Measurements from ENCODE around the gene SFTA2. TPM values are rescaled to one million over a fixed set of nuclear protein-coding genes. Genes with fewer than 3 reads are reported as not detected.

Gene SFTA2
- polyA plus RNA-seq, 3 donors: not detected

GRCh38 chr6:30890646-30891449 lies 41.1 kb downstream of the SFTA2 start:
- H3K36me3 Mint-ChIP-seq: no peaks in the 10 kb centered on the region
- intact Hi-C loops (cut with micrococcal nuclease): no loop called here
- H3K9me3 Mint-ChIP-seq: no peaks in the 10 kb centered on the region
- H3K36me3 ChIP-seq (replicated peaks in 1 of 2; ENCODE audit: control insufficient read depth in 1 of 2, insufficient read depth in 2 of 2, low read length in 2 of 2): no peaks in the 10 kb centered on the region
- no peaks in the 10 kb centered on the region for H4K20me1 ChIP-seq (ENCODE audit: insufficient read depth, low read length)
- H3K27me3 Mint-ChIP-seq (ENCODE audit: low read depth in 3 of 3): peaks cover 4 to 23% (median 13%) of the 10 kb centered on the region in 3 donors
- no peak overlapping the region for H3K4me3 Mint-ChIP-seq
- no peaks in the 10 kb centered on the region for H3K9me3 ChIP-seq (replicated peaks in 1 of 2; ENCODE audit: control insufficient read depth in 1 of 2, insufficient read depth in 1 of 2, low read length in 2 of 2)
- H3K4me3 ChIP-seq (replicated peaks in 1 of 3; ENCODE audit: low read depth in 2 of 3, low read length in 3 of 3): no peak overlapping the region
- no peak overlapping the region for H3K27ac ChIP-seq (ENCODE audit: low read depth in 1 of 2, low read length in 2 of 2)
- no peak overlapping the region for H3K9ac ChIP-seq (ENCODE audit: insufficient read depth, low read length, poor library complexity, severe bottlenecking)
- peaks cover 3% of the 10 kb centered on the region for H3K4me1 Mint-ChIP-seq
- H3K4me2 ChIP-seq (replicated peaks; ENCODE audit: extremely low read depth, low read length, poor library complexity, severe bottlenecking): no peak overlapping the region
- H3K27ac Mint-ChIP-seq: peak overlapping the region in 1 of 7 donors; percentile 41
- TF ChIP-seq CTCF (IDR thresholded peaks at IDR 0.05): no peak
- WGBS (ENCODE audit: insufficient coverage): 97% methylated on average over 9 of the region's 12 CpGs
- H3K79me2 ChIP-seq (ENCODE audit: insufficient read depth, low read length): no peaks in the 10 kb centered on the region
- no peaks in the 10 kb centered on the region for H3K4me1 ChIP-seq (ENCODE audit: control insufficient read depth in 1 of 2, insufficient read depth in 2 of 2, low read length in 2 of 2)
- H3K27me3 ChIP-seq (ENCODE audit: control insufficient read depth in 2 of 2, insufficient read depth in 2 of 2, low read length in 2 of 2): peaks cover 0 to 12% of the 10 kb centered on the region in 2 donors
- H2AFZ ChIP-seq (ENCODE audit: insufficient read depth, low read depth, low read length, poor library complexity, severe bottlenecking): no peak overlapping the region
- DNase-seq: no peak

GRCh38 chr6:30889921-30890645 lies 41.9 kb downstream of the SFTA2 start:
- H3K27ac Mint-ChIP-seq: peak overlapping the region in 2 of 7 donors; percentile 41 to 47
- Histone ChIP-seq H3K9ac (ENCODE audit: insufficient read depth, low read length, poor library complexity, severe bottlenecking) (no peak overlapping the region), H3K27me3 (ENCODE audit: control insufficient read depth in 2 of 2, insufficient read depth in 2 of 2, low read length in 2 of 2) (peaks cover 4 to 20% of the 10 kb centered on the region in 2 donors), H3K4me2 (replicated peaks; ENCODE audit: extremely low read depth, low read length, poor library complexity, severe bottlenecking) (no peak overlapping the region), H4K20me1 (ENCODE audit: insufficient read depth, low read length) (no peaks in the 10 kb centered on the region), H3K4me1 (ENCODE audit: control insufficient read depth in 1 of 2, insufficient read depth in 2 of 2, low read length in 2 of 2) (peaks cover 2 to 3% of the 10 kb centered on the region in 2 donors), H3K4me3 (replicated peaks in 1 of 3; ENCODE audit: low read depth in 2 of 3, low read length in 3 of 3) (no peak overlapping the region), H3K27ac (ENCODE audit: low read depth in 1 of 2, low read length in 2 of 2) (no peak overlapping the region), H3K36me3 (replicated peaks in 1 of 2; ENCODE audit: control insufficient read depth in 1 of 2, insufficient read depth in 2 of 2, low read length in 2 of 2) (no peaks in the 10 kb centered on the region), H3K79me2 (ENCODE audit: insufficient read depth, low read length) (no peaks in the 10 kb centered on the region), H3K9me3 (replicated peaks in 1 of 2; ENCODE audit: control insufficient read depth in 1 of 2, insufficient read depth in 1 of 2, low read length in 2 of 2) (no peaks in the 10 kb centered on the region), H2AFZ (ENCODE audit: insufficient read depth, low read depth, low read length, poor library complexity, severe bottlenecking) (no peak overlapping the region)
- no peaks in the 10 kb centered on the region for H3K9me3 Mint-ChIP-seq
- peaks cover 11 to 30% (median 19%) of the 10 kb centered on the region in 3 donors for H3K27me3 Mint-ChIP-seq (ENCODE audit: low read depth in 3 of 3)
- TF ChIP-seq CTCF (IDR thresholded peaks at IDR 0.05): no peak
- H3K36me3 Mint-ChIP-seq: peaks cover 0 to 4% of the 10 kb centered on the region in 2 donors
- WGBS (ENCODE audit: insufficient coverage): 92% methylated on average over 13 of the region's 14 CpGs
- DNase-seq: no peak
- no peak overlapping the region for H3K4me3 Mint-ChIP-seq
- intact Hi-C loops (cut with micrococcal nuclease): no loop called here
- H3K4me1 Mint-ChIP-seq: peaks cover 10% of the 10 kb centered on the region
